Inflammatory macrophage (primary cell): ENCODE data around the gene ASAH2.
A peak's percentile ranks its signal among the peaks of the same experiment; 100 is the strongest.
"Not testable (repeated sequence)": the region's sequence is repeated elsewhere in the genome, so short reads cannot be mapped to it uniquely, and the experiment has no call there.

Source experiments
- DNase-seq, 2 donors: peaks; one replicate each; pipeline ENCODE4 v3.0.0-alpha.2; 2020 to 2022

Gene ASAH2

GRCh38 chr10:50254479-50254878 lies 3.2 kb upstream of the ASAH2 start:
- no peak for DNase-seq

- no peak for DNase-seq
Measured at GRCh38 chr10:50250096-50250854, 1.0 kb downstream of the ASAH2 start.

- DNase-seq = no peak
Measured at GRCh38 chr10:50248598-50248997, 2.7 kb downstream of the ASAH2 start.

GRCh38 chr10:50248062-50248461 lies 3.3 kb downstream of the ASAH2 start:
- DNase-seq = no peak

- DNase-seq = no peak
Measured at GRCh38 chr10:50244201-50244600, 7.1 kb downstream of the ASAH2 start.

GRCh38 chr10:50242777-50243176 lies 8.5 kb downstream of the ASAH2 start:
- DNase-seq = no peak

GRCh38 chr10:50241478-50241877 lies 9.8 kb downstream of the ASAH2 start:
- not testable (repeated sequence) for DNase-seq

- no peak for DNase-seq
Measured at GRCh38 chr10:50234486-50234885, 16.8 kb downstream of the ASAH2 start.

GRCh38 chr10:50232261-50232639 lies 19.1 kb downstream of the ASAH2 start:
- no peak for DNase-seq

- peak in 1 of 2 donors; percentile 17 for DNase-seq
Measured at GRCh38 chr10:50231515-50232260, 19.6 kb downstream of the ASAH2 start.

- no peak for DNase-seq
Measured at GRCh38 chr10:50229460-50229859, 21.9 kb downstream of the ASAH2 start.

GRCh38 chr10:50228672-50229071 lies 22.6 kb downstream of the ASAH2 start:
- no peak for DNase-seq

- no peak for DNase-seq
Measured at GRCh38 chr10:50226610-50227009, 24.7 kb downstream of the ASAH2 start.

GRCh38 chr10:50224330-50224952 lies 26.9 kb downstream of the ASAH2 start:
- DNase-seq = peak; percentile 54 to 63

GRCh38 chr10:50222199-50222598 lies 29.1 kb downstream of the ASAH2 start:
- DNase-seq = no peak

- DNase-seq = no peak
Measured at GRCh38 chr10:50221470-50221869, 29.8 kb downstream of the ASAH2 start.

- no peak for DNase-seq
Measured at GRCh38 chr10:50219646-50220045, 31.7 kb downstream of the ASAH2 start.

GRCh38 chr10:50219200-50219599 lies 32.1 kb downstream of the ASAH2 start:
- DNase-seq = no peak

GRCh38 chr10:50216894-50217293 lies 34.4 kb downstream of the ASAH2 start:
- DNase-seq = peak; percentile 38 to 63

- DNase-seq = no peak
Measured at GRCh38 chr10:50216418-50216817, 34.9 kb downstream of the ASAH2 start.

- no peak for DNase-seq
Measured at GRCh38 chr10:50211670-50212069, 39.6 kb downstream of the ASAH2 start.

GRCh38 chr10:50210876-50211275 lies 40.4 kb downstream of the ASAH2 start:
- DNase-seq = no peak
